ENCODE data around the gene TMEM120B. TPM values are rescaled to one million over a fixed set of nuclear protein-coding genes. Genes with fewer than 3 reads are reported as not detected.

Gene TMEM120B
- total and polyA plus RNA-seq, 2 of the 13 experiments (the other 11 are each of a cell fraction or from before 2014, with no cell fraction given), result 7.1 to 12.9 TPM

GRCh38 chr12:121795034-121795968 is 82.7 kb downstream of the TMEM120B start (continued):
- TF ChIP-seq ZNF407 (CRISPR knock-in tag; IDR thresholded peaks at IDR 0.05; ENCODE audit: not compliant biosample characterization), result no peak
- TF ChIP-seq ZNF343 (CRISPR knock-in tag; IDR thresholded peaks at IDR 0.05), result no peak
- TF ChIP-seq ZNF24 (IDR thresholded peaks at IDR 0.05), result no peak
- 0 out of 2 replicates have a peak, but pooled peaks have one; percentile 72 for TF ChIP-seq CENPT (CRISPR knock-in tag; IDR thresholded peaks at IDR 0.05; ENCODE audit: low read depth)
- no peak for TF ChIP-seq NFE2 (CRISPR knock-in tag; IDR thresholded peaks at IDR 0.05)
- TF ChIP-seq PREB (CRISPR knock-in tag; IDR thresholded peaks at IDR 0.05), result no peak
- no peak for TF ChIP-seq BRCA1 (CRISPR knock-in tag; IDR thresholded peaks at IDR 0.05)
- no peak for TF ChIP-seq KDM4B (CRISPR knock-in tag; IDR thresholded peaks at IDR 0.05)
- TF ChIP-seq PBX2 (CRISPR knock-in tag; IDR thresholded peaks at IDR 0.05), result no peak
- TF ChIP-seq ZIK1 (CRISPR knock-in tag; IDR thresholded peaks at IDR 0.05; ENCODE audit: borderline replicate concordance, low read depth), result no peak
- TF ChIP-seq STAG1 (CRISPR knock-in tag; IDR thresholded peaks at IDR 0.05), result peak; percentile 92
- no peak for TF ChIP-seq SCMH1 (CRISPR knock-in tag; IDR thresholded peaks at IDR 0.05; ENCODE audit: borderline replicate concordance)
- TF ChIP-seq REST (IDR thresholded peaks at IDR 0.05; ENCODE audit: borderline replicate concordance in 1 of 2, low read depth in 1 of 2, low read length in 2 of 2), result no peak
- TF ChIP-seq SALL2 (CRISPR knock-in tag; IDR thresholded peaks at IDR 0.05), result no peak
